Chondrocyte (in vitro differentiated cells): Measurements from ENCODE around the gene PSMG4. TPM values are rescaled to one million over a fixed set of nuclear protein-coding genes. Genes with fewer than 3 reads are reported as not detected.

Experiments
- DNase-seq: peaks from one replicate; pipeline ENCODE4 v3.0.0; 2021; ENCODE audit warnings: mixed read lengths, low spot score
- H3K27ac Mint-ChIP-seq: one replicate; pipeline ENCODE4 v1.8.0; 2021; ENCODE audit warnings: mild to moderate bottlenecking, moderate library complexity, mixed read lengths; ENCODE audit not compliant: unreplicated experiment
- H3K27me3 Mint-ChIP-seq: 2 replicates; pipeline ENCODE4 v1.8.0; 2021; ENCODE audit warnings: low read depth, mixed read lengths
- H3K36me3 Mint-ChIP-seq: 2 replicates; pipeline ENCODE4 v1.8.0; 2021; ENCODE audit warnings: low read depth, mixed read lengths
- H3K4me1 Mint-ChIP-seq: 2 replicates; pipeline ENCODE4 v1.8.0; 2021; ENCODE audit warnings: low read depth, mild to moderate bottlenecking, mixed read lengths
- H3K4me3 Mint-ChIP-seq: one replicate; pipeline ENCODE4 v1.8.0; 2021; ENCODE audit warnings: mild to moderate bottlenecking, moderate library complexity, mixed read lengths; ENCODE audit not compliant: unreplicated experiment
- H3K9me3 Mint-ChIP-seq: 2 replicates; pipeline ENCODE4 v1.8.0; 2021; ENCODE audit warnings: low read depth, mixed read lengths
- total RNA-seq: library from RNA; stranded (reverse); gene quantifications from 3 replicates; pipeline ENCODE4 v1.2.1, GENCODE V29; 2021
- TF ChIP-seq, protein P1 (sequence below): fragments of 200-600 bp; sonication (generic); IDR thresholded peaks from 2 replicates; pipeline ENCODE4 v1.5.0; 2021; ENCODE audit warnings: antibody characterized with exemption, mild to moderate bottlenecking, moderate library complexity

PSMG4 gene
- total RNA-seq, 1 donor from 2014 or later, result 16.2 TPM

DNA sequence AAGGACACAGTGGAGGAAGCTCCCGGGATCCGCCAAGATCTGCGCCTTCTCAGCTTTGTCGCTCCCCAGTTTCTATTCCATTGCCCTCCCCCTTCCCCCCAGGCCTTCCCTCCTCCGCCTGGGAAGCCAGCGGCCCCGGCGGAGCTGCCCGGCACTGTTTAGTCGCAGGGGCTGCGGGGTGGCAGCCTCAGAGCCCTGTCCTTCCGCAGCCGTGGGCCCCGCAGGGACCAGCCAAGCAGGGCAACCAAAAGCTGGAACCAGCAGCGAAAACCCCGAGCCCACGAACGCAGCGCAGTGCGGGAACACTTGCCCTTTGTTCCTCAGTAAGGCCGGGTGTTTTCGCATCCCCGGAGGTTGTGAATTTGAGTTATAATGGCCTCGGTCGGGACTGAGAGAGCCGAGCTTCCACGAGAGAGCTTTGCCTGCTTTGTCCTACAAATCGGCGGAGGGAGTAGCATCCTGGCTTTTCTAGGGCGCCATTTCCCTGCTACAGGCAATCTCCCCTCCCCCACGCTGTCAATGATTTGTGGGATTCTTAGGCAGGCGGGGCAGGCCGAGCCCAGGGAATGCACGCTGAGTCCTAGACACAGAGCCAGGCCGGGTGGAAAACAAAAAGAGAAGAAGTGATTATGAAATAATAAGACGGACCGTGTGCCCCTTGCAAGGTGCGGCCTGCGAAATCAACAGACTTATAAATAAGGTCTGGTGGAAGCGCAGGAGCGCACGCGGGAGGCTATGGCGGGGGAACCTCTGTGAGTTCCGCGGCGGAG is 27.3 kb upstream of the PSMG4 start:
- H3K36me3 Mint-ChIP-seq, result no peaks in the 10 kb centered on the region
- no peaks in the 10 kb centered on the region for H3K9me3 Mint-ChIP-seq
- TF ChIP-seq, protein P1, sequence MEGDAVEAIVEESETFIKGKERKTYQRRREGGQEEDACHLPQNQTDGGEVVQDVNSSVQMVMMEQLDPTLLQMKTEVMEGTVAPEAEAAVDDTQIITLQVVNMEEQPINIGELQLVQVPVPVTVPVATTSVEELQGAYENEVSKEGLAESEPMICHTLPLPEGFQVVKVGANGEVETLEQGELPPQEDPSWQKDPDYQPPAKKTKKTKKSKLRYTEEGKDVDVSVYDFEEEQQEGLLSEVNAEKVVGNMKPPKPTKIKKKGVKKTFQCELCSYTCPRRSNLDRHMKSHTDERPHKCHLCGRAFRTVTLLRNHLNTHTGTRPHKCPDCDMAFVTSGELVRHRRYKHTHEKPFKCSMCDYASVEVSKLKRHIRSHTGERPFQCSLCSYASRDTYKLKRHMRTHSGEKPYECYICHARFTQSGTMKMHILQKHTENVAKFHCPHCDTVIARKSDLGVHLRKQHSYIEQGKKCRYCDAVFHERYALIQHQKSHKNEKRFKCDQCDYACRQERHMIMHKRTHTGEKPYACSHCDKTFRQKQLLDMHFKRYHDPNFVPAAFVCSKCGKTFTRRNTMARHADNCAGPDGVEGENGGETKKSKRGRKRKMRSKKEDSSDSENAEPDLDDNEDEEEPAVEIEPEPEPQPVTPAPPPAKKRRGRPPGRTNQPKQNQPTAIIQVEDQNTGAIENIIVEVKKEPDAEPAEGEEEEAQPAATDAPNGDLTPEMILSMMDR, result no peak
- H3K27ac Mint-ChIP-seq, result peak overlapping the region; percentile 86
- DNase-seq, result no peak
- peak overlapping the region; percentile 83 for H3K4me3 Mint-ChIP-seq
- H3K4me1 Mint-ChIP-seq, result peaks cover 46% of the 10 kb centered on the region
- no peaks in the 10 kb centered on the region for H3K27me3 Mint-ChIP-seq

DNA sequence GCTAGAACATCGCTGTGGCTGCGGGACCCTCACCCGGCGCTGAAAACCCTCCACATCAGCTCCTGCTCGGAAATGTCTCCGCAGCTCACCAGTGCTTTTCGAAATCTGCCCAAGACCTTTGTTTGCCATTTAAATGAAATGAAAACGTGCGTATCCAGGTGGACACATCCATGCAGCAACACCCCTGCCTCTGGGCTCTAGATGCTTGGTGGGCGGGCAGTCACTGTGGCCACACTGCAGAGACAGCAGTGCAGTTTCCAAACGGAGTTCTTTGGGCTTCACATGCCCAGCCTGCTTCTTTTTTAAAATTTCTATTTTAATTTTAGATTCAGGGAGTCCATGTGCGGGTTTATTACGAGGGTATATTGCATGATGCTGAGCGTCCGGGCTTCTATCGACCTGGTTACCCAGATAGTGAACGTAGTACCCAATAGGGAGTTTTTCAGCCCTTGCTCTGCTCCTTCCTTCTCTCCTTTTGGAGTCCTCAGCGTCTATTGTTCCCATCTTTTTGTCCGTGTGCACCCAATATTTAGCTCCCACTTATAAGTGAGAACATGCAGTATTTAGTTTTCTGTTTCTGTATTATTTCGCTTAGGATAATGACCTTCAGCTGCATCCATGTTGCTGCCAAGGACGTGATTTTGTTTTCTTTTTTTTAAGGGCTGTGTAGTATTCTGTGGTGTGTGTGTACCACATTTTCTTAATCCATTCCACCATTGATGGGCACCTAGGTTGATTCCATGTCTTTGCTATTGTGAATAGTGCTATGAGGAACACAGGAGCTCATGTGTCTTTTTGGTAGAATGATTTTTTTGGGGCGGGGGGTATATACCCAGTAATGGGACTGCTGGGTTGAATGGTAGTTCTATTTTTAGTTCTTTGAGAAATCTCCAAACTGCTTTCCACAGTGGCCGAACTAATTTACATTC is 26.5 kb upstream of the PSMG4 start:
- H3K9me3 Mint-ChIP-seq, result no peaks in the 10 kb centered on the region
- no peak for DNase-seq
- H3K4me3 Mint-ChIP-seq, result peak overlapping the region; percentile 83
- H3K27me3 Mint-ChIP-seq, result no peaks in the 10 kb centered on the region
- H3K36me3 Mint-ChIP-seq, result no peaks in the 10 kb centered on the region
- peak overlapping the region; percentile 86 for H3K27ac Mint-ChIP-seq
- TF ChIP-seq, protein P1, result no peak
- peaks cover 43% of the 10 kb centered on the region for H3K4me1 Mint-ChIP-seq

DNA sequence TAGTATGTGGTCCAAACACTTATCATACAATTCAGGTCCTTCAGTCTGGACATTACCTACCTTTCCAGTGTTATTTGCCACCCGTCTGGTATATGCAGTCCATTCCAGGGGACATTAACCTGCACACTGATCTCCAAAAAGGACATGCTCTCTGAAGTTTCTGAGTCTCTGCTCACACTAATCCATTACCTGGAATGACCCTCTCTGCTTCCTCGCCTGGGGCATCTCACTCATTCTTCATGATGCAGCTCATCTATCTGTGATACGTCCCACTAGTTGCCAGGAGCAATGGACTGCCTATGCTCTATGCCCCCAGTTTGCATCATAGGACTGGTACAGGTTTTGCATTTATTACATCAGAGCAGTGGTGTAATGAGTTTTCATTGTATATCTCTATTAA is 25.4 kb upstream of the PSMG4 start:
- Mint-ChIP-seq H3K4me1 (peaks cover 45% of the 10 kb centered on the region), H3K27me3 (no peaks in the 10 kb centered on the region), H3K4me3 (no peak overlapping the region), H3K27ac (no peak overlapping the region), H3K36me3 (no peaks in the 10 kb centered on the region), H3K9me3 (no peaks in the 10 kb centered on the region)
- DNase-seq, result no peak
- TF ChIP-seq, protein P1, result no peak

DNA sequence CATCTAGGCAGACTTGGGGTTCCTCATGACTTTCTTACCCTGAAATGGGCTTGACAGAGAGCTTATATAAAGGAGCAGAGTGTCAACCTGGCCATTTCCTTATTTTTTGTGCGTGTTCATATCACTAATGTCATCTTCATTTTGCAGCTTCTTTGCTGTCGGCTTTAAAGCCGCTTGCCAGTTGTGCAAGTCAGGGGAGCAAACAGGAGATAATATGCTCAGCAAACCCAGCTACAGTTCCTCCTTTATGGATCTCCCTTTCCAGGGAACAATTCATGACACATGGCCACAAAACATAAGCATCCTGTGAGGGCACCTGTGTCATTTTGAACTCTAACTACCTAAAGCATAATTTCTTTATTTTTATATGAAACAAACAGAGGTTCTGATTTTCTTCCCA is 24.8 kb upstream of the PSMG4 start:
- Mint-ChIP-seq H3K36me3 (no peaks in the 10 kb centered on the region), H3K27ac (no peak overlapping the region), H3K27me3 (no peaks in the 10 kb centered on the region), H3K9me3 (no peaks in the 10 kb centered on the region), H3K4me1 (peaks cover 42% of the 10 kb centered on the region), H3K4me3 (no peak overlapping the region)
- no peak for DNase-seq
- TF ChIP-seq, protein P1, result no peak

DNA sequence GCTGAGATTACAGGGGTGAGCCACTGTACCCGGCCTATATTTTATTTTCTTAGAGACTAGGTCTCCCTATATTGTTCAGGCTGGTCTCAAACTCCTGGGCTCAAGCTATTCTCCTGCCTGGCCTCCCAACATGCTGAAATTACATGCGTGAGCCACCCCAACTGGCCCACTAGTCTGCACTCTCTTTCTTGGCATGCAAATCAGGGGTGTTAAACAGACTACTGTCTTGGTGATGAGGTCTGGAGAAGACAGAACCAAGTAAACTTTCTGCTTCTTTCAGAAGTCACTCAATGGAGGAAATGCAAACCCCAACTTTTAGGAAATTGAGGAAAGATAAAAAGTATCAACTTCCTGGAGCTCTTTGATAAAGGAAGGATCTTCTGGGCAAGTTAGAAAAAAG is 23.3 kb upstream of the PSMG4 start:
- Mint-ChIP-seq H3K36me3 (no peaks in the 10 kb centered on the region), H3K4me1 (peaks cover 26% of the 10 kb centered on the region), H3K27ac (no peak overlapping the region), H3K9me3 (no peaks in the 10 kb centered on the region), H3K27me3 (no peaks in the 10 kb centered on the region), H3K4me3 (no peak overlapping the region)
- TF ChIP-seq, protein P1, result no peak
- DNase-seq, result no peak
